ENCODE results near the gene ARID1A.

ARID1A gene

DNA sequence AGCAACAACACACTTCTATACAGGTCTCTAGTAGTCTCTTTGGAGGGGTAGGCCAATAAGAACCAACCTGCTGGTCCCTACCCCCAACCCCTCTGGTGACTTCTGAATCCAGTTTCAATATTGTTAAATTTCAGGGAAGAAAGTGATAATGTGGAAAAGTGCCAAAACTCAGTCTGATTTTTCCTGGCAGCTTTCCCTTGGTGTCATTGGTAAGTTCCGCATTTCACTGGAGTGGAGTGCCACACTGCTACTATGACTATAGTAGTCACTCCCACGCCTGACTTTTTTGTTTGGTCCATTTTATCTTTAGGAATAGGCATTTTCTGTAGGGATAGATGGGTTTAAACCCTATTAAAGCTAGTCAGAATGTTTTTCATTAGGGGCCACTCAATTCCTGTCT lies 5.7 kb upstream of the ARID1A start:
- no peaks in the 10 kb centered on the region for H3K36me3 ChIP-seq (ENCODE audit: control insufficient read depth in 1 of 2, insufficient read depth in 2 of 2, low read length in 2 of 2)
- peaks cover 10 to 11% of the 10 kb centered on the region in 2 experiments for H3K4me1 ChIP-seq (ENCODE audit: control insufficient read depth in 1 of 2, insufficient read depth in 2 of 2, low read length in 2 of 2)
- no peak for DNase-seq
- no peak overlapping the region for H3K18ac ChIP-seq (ENCODE audit: low read length)
- no peak overlapping the region for H3K4me2 ChIP-seq (ENCODE audit: low read length)
- no peak overlapping the region for H3K9ac ChIP-seq (ENCODE audit: low read length)
- peaks cover 26% of the 10 kb centered on the region for H3K79me1 ChIP-seq (ENCODE audit: low read length)
- H2BK5ac ChIP-seq (ENCODE audit: low read depth, low read length, poor library complexity): no peak overlapping the region
- no peaks in the 10 kb centered on the region for H3K9me3 ChIP-seq (ENCODE audit: insufficient read depth, low read depth, low read length)
- no peak overlapping the region for H4K8ac ChIP-seq (ENCODE audit: low read depth, low read length)
- H3K27ac ChIP-seq (ENCODE audit: low read depth, low read length): no peak overlapping the region
- no peaks in the 10 kb centered on the region for H3K27me3 ChIP-seq (ENCODE audit: insufficient read depth, low read length)
- no peak overlapping the region for H2BK120ac ChIP-seq (ENCODE audit: insufficient read depth, low read length, poor library complexity)
- H2AK5ac ChIP-seq (ENCODE audit: low read length): no peak overlapping the region
- H3K23ac ChIP-seq (ENCODE audit: low read length): no peak overlapping the region
- no peak overlapping the region for H2BK12ac ChIP-seq (ENCODE audit: low read length)
- H4K12ac ChIP-seq (ENCODE audit: low read depth, low read length): no peak overlapping the region
- H4K91ac ChIP-seq (ENCODE audit: low read depth, low read length): no peak overlapping the region
- no peak overlapping the region for H3K4ac ChIP-seq (ENCODE audit: low read depth, low read length)
- H3K14ac ChIP-seq (ENCODE audit: low read length): no peak overlapping the region
- H3K4me3 ChIP-seq (ENCODE audit: low read depth, low read length): no peak overlapping the region
- no peak overlapping the region for H2AFZ ChIP-seq (ENCODE audit: insufficient read depth, low read length, poor library complexity)
- H3K79me2 ChIP-seq (ENCODE audit: control insufficient read depth, insufficient read depth, low read length, poor library complexity): peaks cover 9% of the 10 kb centered on the region
- no CpG with 5 or more reads among the region's 2 CpGs for WGBS (ENCODE audit: extremely low coverage, insufficient coverage, insufficient read length)

GRCh38 chr1:26690576-26691031 lies 5.2 kb upstream of the ARID1A start:
- no peak for DNase-seq
- H3K4me3 ChIP-seq (ENCODE audit: low read depth, low read length): no peak overlapping the region
- H4K12ac ChIP-seq (ENCODE audit: low read depth, low read length): no peak overlapping the region

GRCh38 chr1:26692211-26692792 lies 3.5 kb upstream of the ARID1A start:
- peak overlapping the region; percentile 65 for H3K4ac ChIP-seq (ENCODE audit: low read depth, low read length)
- peaks cover 11% of the 10 kb centered on the region in 2 experiments for H3K4me1 ChIP-seq (ENCODE audit: control insufficient read depth in 1 of 2, insufficient read depth in 2 of 2, low read length in 2 of 2)
- peak overlapping the region; percentile 71 for H2AFZ ChIP-seq (ENCODE audit: insufficient read depth, low read length, poor library complexity)
- peak overlapping the region; percentile 59 for H2BK12ac ChIP-seq (ENCODE audit: low read length)
- peaks cover 45% of the 10 kb centered on the region for H3K79me1 ChIP-seq (ENCODE audit: low read length)
- H3K9me3 ChIP-seq (ENCODE audit: insufficient read depth, low read depth, low read length): no peaks in the 10 kb centered on the region
- peak overlapping the region; percentile 91 for H4K91ac ChIP-seq (ENCODE audit: low read depth, low read length)
- H3K9ac ChIP-seq (ENCODE audit: low read length): peak overlapping the region; percentile 81
- H3K14ac ChIP-seq (ENCODE audit: low read length): peak overlapping the region; percentile 88
- H3K18ac ChIP-seq (ENCODE audit: low read length): peak overlapping the region; percentile 84
- H4K12ac ChIP-seq (ENCODE audit: low read depth, low read length): peak overlapping the region; percentile 63
- no CpG with 5 or more reads among the region's 30 CpGs for WGBS (ENCODE audit: extremely low coverage, insufficient coverage, insufficient read length)
- H2BK5ac ChIP-seq (ENCODE audit: low read depth, low read length, poor library complexity): peak overlapping the region; percentile 95
- no peaks in the 10 kb centered on the region for H3K36me3 ChIP-seq (ENCODE audit: control insufficient read depth in 1 of 2, insufficient read depth in 2 of 2, low read length in 2 of 2)
- no peak overlapping the region for H3K23ac ChIP-seq (ENCODE audit: low read length)
- H3K4me3 ChIP-seq (ENCODE audit: low read depth, low read length): peak overlapping the region; percentile 59
- peaks cover 27% of the 10 kb centered on the region for H3K79me2 ChIP-seq (ENCODE audit: control insufficient read depth, insufficient read depth, low read length, poor library complexity)
- peak overlapping the region; percentile 89 for H2BK120ac ChIP-seq (ENCODE audit: insufficient read depth, low read length, poor library complexity)
- H4K8ac ChIP-seq (ENCODE audit: low read depth, low read length): peak overlapping the region; percentile 87
- H3K4me2 ChIP-seq (ENCODE audit: low read length): peak overlapping the region; percentile 94
- peak; percentile 93 to 96 for DNase-seq
- H2AK5ac ChIP-seq (ENCODE audit: low read length): no peak overlapping the region
- H3K27ac ChIP-seq (ENCODE audit: low read depth, low read length): peak overlapping the region; percentile 99
- no peaks in the 10 kb centered on the region for H3K27me3 ChIP-seq (ENCODE audit: insufficient read depth, low read length)

More at GRCh38 chr1:26690576-26691031, 5.2 kb upstream of the ARID1A start:
- Histone ChIP-seq H2BK12ac (ENCODE audit: low read length) (no peak overlapping the region), H3K27ac (ENCODE audit: low read depth, low read length) (no peak overlapping the region), H3K4ac (ENCODE audit: low read depth, low read length) (no peak overlapping the region), H3K4me2 (ENCODE audit: low read length) (no peak overlapping the region), H2AK5ac (ENCODE audit: low read length) (no peak overlapping the region), H3K27me3 (ENCODE audit: insufficient read depth, low read length) (no peaks in the 10 kb centered on the region), H3K9me3 (ENCODE audit: insufficient read depth, low read depth, low read length) (no peaks in the 10 kb centered on the region), H4K91ac (ENCODE audit: low read depth, low read length) (no peak overlapping the region), H3K79me2 (ENCODE audit: control insufficient read depth, insufficient read depth, low read length, poor library complexity) (peaks cover 12% of the 10 kb centered on the region), H3K36me3 (ENCODE audit: control insufficient read depth in 1 of 2, insufficient read depth in 2 of 2, low read length in 2 of 2) (no peaks in the 10 kb centered on the region), H3K79me1 (ENCODE audit: low read length) (peaks cover 30% of the 10 kb centered on the region), H3K9ac (ENCODE audit: low read length) (no peak overlapping the region), H2BK5ac (ENCODE audit: low read depth, low read length, poor library complexity) (no peak overlapping the region), H2BK120ac (ENCODE audit: insufficient read depth, low read length, poor library complexity) (no peak overlapping the region), H3K18ac (ENCODE audit: low read length) (no peak overlapping the region), H2AFZ (ENCODE audit: insufficient read depth, low read length, poor library complexity) (no peak overlapping the region), H3K4me1 (ENCODE audit: control insufficient read depth in 1 of 2, insufficient read depth in 2 of 2, low read length in 2 of 2) (peaks cover 11% of the 10 kb centered on the region in 2 experiments), H3K14ac (ENCODE audit: low read length) (no peak overlapping the region), H4K8ac (ENCODE audit: low read depth, low read length) (no peak overlapping the region), H3K23ac (ENCODE audit: low read length) (no peak overlapping the region)

DNA sequence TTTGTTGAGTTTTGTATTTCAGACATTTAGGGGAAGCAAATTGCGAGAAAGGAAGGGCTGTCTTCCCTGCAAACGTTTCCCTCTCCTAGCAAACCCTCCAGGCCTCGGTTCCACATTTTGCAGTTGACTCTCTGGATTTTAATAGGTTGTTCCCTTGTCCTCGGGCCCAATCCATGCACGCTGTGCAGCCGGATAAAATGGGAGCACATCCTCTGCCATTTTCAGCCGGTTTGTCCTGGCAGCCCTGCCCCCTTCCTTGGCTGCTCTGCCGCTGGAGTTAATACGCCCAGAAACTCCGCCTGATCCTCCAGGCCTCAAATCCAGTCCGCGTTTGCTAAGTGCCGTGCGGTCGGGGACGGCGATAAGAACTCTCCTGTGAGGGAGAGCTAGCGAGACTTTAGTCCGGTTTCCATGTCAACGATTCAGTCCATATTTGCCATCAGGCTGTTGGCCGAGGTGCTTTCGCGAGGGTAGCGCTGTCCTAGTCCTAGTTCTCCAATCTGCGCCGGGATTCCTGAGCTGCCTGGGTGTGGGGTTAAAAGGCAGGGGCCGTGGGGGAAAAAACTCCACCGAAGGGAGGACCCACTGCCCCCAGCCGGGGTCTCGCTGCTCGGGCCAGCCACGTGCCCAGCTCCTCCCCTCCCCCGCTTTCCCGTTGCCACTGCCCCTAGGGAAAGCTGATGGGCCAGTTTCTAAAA lies 2.9 kb upstream of the ARID1A start:
- no peak overlapping the region for H2AK5ac ChIP-seq (ENCODE audit: low read length)
- no CpG with 5 or more reads among the region's 34 CpGs for WGBS (ENCODE audit: extremely low coverage, insufficient coverage, insufficient read length)
- peak overlapping the region; percentile 59 for H2AFZ ChIP-seq (ENCODE audit: insufficient read depth, low read length, poor library complexity)
- peak overlapping the region; percentile 59 for H2BK12ac ChIP-seq (ENCODE audit: low read length)
- peak overlapping the region; percentile 95 for H2BK120ac ChIP-seq (ENCODE audit: insufficient read depth, low read length, poor library complexity)
- DNase-seq: peak; percentile 99
- H3K9ac ChIP-seq (ENCODE audit: low read length): peak overlapping the region; percentile 81
- peaks cover 11% of the 10 kb centered on the region in 2 experiments for H3K4me1 ChIP-seq (ENCODE audit: control insufficient read depth in 1 of 2, insufficient read depth in 2 of 2, low read length in 2 of 2)
- H4K8ac ChIP-seq (ENCODE audit: low read depth, low read length): peak overlapping the region; percentile 87
- peak overlapping the region; percentile 99 for H3K27ac ChIP-seq (ENCODE audit: low read depth, low read length)
- H3K4ac ChIP-seq (ENCODE audit: low read depth, low read length): peak overlapping the region; percentile 65
- H3K79me2 ChIP-seq (ENCODE audit: control insufficient read depth, insufficient read depth, low read length, poor library complexity): peaks cover 32% of the 10 kb centered on the region
- peak overlapping the region; percentile 84 for H3K18ac ChIP-seq (ENCODE audit: low read length)
- no peaks in the 10 kb centered on the region for H3K9me3 ChIP-seq (ENCODE audit: insufficient read depth, low read depth, low read length)
- H3K27me3 ChIP-seq (ENCODE audit: insufficient read depth, low read length): no peaks in the 10 kb centered on the region
- peak overlapping the region; percentile 94 for H3K4me2 ChIP-seq (ENCODE audit: low read length)
- H3K36me3 ChIP-seq (ENCODE audit: control insufficient read depth in 1 of 2, insufficient read depth in 2 of 2, low read length in 2 of 2): no peaks in the 10 kb centered on the region
- peak overlapping the region; percentile 96 for H2BK5ac ChIP-seq (ENCODE audit: low read depth, low read length, poor library complexity)
- H4K12ac ChIP-seq (ENCODE audit: low read depth, low read length): peak overlapping the region; percentile 63
- peak overlapping the region; percentile 88 for H3K14ac ChIP-seq (ENCODE audit: low read length)
- peaks cover 51% of the 10 kb centered on the region for H3K79me1 ChIP-seq (ENCODE audit: low read length)
- peak overlapping the region; percentile 91 for H4K91ac ChIP-seq (ENCODE audit: low read depth, low read length)
- H3K4me3 ChIP-seq (ENCODE audit: low read depth, low read length): peak overlapping the region; percentile 59
- no peak overlapping the region for H3K23ac ChIP-seq (ENCODE audit: low read length)

Data from trophoblast cell (in vitro differentiated cells and primary cell).